ENCODE measurements around the gene RUNX2. TPM values are rescaled to one million over a fixed set of nuclear protein-coding genes. Genes with fewer than 3 reads are reported as not detected.

The RUNX2 gene
- polyA plus RNA-seq, 1 donor (not counting 4 experiments of a cell fraction or from before 2014, with no cell fraction given): 1.4 TPM

DNA sequence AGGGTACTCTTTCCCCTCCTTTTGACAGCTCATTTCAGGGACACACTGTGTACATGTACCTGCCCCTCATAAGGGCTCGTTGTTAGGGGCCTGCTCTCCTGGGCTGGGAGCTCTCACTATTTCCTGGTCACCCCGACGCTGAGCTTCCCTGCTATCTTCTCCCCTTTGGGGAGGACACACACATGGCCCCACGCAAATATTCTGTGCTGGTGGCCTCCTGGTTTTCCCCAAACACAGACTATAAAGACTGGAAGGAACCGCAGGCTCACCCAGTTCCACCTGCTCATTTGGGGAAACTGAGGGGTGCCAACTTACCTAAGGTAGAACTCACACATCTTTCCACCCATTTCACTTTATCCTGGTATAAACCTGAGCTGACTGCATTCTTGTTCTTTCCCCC, 351.0 kb downstream of the RUNX2 start:
- no peak for DNase-seq (ENCODE audit: low read depth, low spot score)
- TF ChIP-seq EZH2 (IDR thresholded peaks at IDR 0.05; ENCODE audit: low read length): no peak
- TF ChIP-seq, protein P1, sequence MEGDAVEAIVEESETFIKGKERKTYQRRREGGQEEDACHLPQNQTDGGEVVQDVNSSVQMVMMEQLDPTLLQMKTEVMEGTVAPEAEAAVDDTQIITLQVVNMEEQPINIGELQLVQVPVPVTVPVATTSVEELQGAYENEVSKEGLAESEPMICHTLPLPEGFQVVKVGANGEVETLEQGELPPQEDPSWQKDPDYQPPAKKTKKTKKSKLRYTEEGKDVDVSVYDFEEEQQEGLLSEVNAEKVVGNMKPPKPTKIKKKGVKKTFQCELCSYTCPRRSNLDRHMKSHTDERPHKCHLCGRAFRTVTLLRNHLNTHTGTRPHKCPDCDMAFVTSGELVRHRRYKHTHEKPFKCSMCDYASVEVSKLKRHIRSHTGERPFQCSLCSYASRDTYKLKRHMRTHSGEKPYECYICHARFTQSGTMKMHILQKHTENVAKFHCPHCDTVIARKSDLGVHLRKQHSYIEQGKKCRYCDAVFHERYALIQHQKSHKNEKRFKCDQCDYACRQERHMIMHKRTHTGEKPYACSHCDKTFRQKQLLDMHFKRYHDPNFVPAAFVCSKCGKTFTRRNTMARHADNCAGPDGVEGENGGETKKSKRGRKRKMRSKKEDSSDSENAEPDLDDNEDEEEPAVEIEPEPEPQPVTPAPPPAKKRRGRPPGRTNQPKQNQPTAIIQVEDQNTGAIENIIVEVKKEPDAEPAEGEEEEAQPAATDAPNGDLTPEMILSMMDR (optimal IDR thresholded peaks at IDR 0.05 in 1 of 3, IDR thresholded peaks at IDR 0.05 in 1 of 3, conservative IDR thresholded peaks at IDR 0.05 in 1 of 3; ENCODE audit: extremely low read depth in 1 of 3, insufficient read depth in 2 of 3, low read length in 3 of 3): no peak
- no peaks in the 10 kb centered on the region for H4K20me1 ChIP-seq (ENCODE audit: control insufficient read depth, extremely low read depth, insufficient read depth, low read length)
- H3K36me3 ChIP-seq (ENCODE audit: control insufficient read depth in 2 of 2, extremely low read depth in 1 of 2, insufficient read depth in 2 of 2, low read length in 2 of 2): no peaks in the 10 kb centered on the region
- FAIRE-seq: no peak
- H3K9me1 ChIP-seq (ENCODE audit: control insufficient read depth, extremely low read depth, insufficient read depth, low read length): no peaks in the 10 kb centered on the region
- H3K4me3 ChIP-seq (ENCODE audit: control insufficient read depth in 2 of 3, extremely low read depth in 1 of 3, insufficient read depth in 2 of 3, low read depth in 1 of 3, low read length in 3 of 3): no peak overlapping the region
- H3K4me2 ChIP-seq (ENCODE audit: control insufficient read depth, extremely low read depth, insufficient read depth, low read depth, low read length): no peak overlapping the region
- no peak overlapping the region for H2AFZ ChIP-seq (ENCODE audit: control insufficient read depth, low read length)
- H3K79me2 ChIP-seq (ENCODE audit: control insufficient read depth, insufficient read depth, low read length): no peaks in the 10 kb centered on the region
- H3K9ac ChIP-seq (ENCODE audit: control insufficient read depth, extremely low read depth, insufficient read depth, low read length): no peak overlapping the region
- H3K27me3 ChIP-seq (ENCODE audit: control insufficient read depth, extremely low read depth, insufficient read depth, low read length): no peaks in the 10 kb centered on the region
- H3K9me3 ChIP-seq (ENCODE audit: control insufficient read depth, low read depth, low read length): peaks cover 5% of the 10 kb centered on the region
- H3K4me1 ChIP-seq (ENCODE audit: control insufficient read depth, extremely low read depth, insufficient read depth, low read length): peaks cover 15% of the 10 kb centered on the region
- dilution Hi-C loops (cut with MboI; ENCODE audit: extremely low pct_ligation_motif_present, low sequenced_read_pairs): no loop called here
- no peak overlapping the region for H3K27ac ChIP-seq (ENCODE audit: control insufficient read depth, insufficient read depth, low read length)

DNA sequence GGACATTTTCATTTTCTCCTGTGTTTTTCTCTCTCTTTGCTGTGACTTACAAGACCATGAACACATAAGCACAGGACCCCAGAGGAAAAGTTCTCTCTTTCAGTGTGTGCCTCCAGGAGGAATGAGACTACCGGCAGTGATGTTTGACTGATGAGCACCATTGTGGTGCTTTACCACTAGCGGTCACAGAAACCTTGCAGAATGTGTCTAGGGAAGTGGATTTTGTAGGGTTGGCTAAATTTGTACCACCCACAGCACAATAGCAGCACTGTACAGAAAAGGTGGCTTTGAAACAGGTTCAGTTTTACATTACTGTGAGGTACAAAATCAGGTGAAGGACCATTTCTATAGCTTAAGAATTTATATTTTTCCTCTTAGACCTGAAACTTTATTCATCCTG, 351.5 kb downstream of the RUNX2 start:
- FAIRE-seq (no peak), DNase-seq (ENCODE audit: low read depth, low spot score) (no peak)
- Histone ChIP-seq H3K4me1 (ENCODE audit: control insufficient read depth, extremely low read depth, insufficient read depth, low read length) (peaks cover 15% of the 10 kb centered on the region), H3K36me3 (ENCODE audit: control insufficient read depth in 2 of 2, extremely low read depth in 1 of 2, insufficient read depth in 2 of 2, low read length in 2 of 2) (no peaks in the 10 kb centered on the region), H3K79me2 (ENCODE audit: control insufficient read depth, insufficient read depth, low read length) (no peaks in the 10 kb centered on the region), H3K4me3 (ENCODE audit: control insufficient read depth in 2 of 3, extremely low read depth in 1 of 3, insufficient read depth in 2 of 3, low read depth in 1 of 3, low read length in 3 of 3) (no peak overlapping the region), H3K4me2 (ENCODE audit: control insufficient read depth, extremely low read depth, insufficient read depth, low read depth, low read length) (no peak overlapping the region), H4K20me1 (ENCODE audit: control insufficient read depth, extremely low read depth, insufficient read depth, low read length) (no peaks in the 10 kb centered on the region), H3K27ac (ENCODE audit: control insufficient read depth, insufficient read depth, low read length) (no peak overlapping the region), H3K9me3 (ENCODE audit: control insufficient read depth, low read depth, low read length) (peaks cover 5% of the 10 kb centered on the region), H3K27me3 (ENCODE audit: control insufficient read depth, extremely low read depth, insufficient read depth, low read length) (no peaks in the 10 kb centered on the region), H2AFZ (ENCODE audit: control insufficient read depth, low read length) (no peak overlapping the region), H3K9me1 (ENCODE audit: control insufficient read depth, extremely low read depth, insufficient read depth, low read length) (no peaks in the 10 kb centered on the region), H3K9ac (ENCODE audit: control insufficient read depth, extremely low read depth, insufficient read depth, low read length) (no peak overlapping the region)
- dilution Hi-C loops (cut with MboI; ENCODE audit: extremely low pct_ligation_motif_present, low sequenced_read_pairs): no loop called here
- no peak for TF ChIP-seq EZH2 (IDR thresholded peaks at IDR 0.05; ENCODE audit: low read length)
- TF ChIP-seq, protein P1 (optimal IDR thresholded peaks at IDR 0.05 in 1 of 3, IDR thresholded peaks at IDR 0.05 in 1 of 3, conservative IDR thresholded peaks at IDR 0.05 in 1 of 3; ENCODE audit: extremely low read depth in 1 of 3, insufficient read depth in 2 of 3, low read length in 3 of 3): no peak
